ENCODE results near the gene ANKRD6. TPM values are rescaled to one million over a fixed set of nuclear protein-coding genes. Genes with fewer than 3 reads are reported as not detected.

Gene ANKRD6
- total and polyA plus RNA-seq, 2 donors (not counting 3 experiments of a cell fraction or from before 2014, with no cell fraction given), result 3.4 to 9.6 TPM

- Histone ChIP-seq H3K9me1 (replicated peaks; ENCODE audit: control insufficient read depth, extremely low read depth, insufficient read depth, low read length) (no peaks in the 10 kb centered on the region), H2AFZ (ENCODE audit: low read depth, low read length) (no peak overlapping the region), H3K36me3 (ENCODE audit: control insufficient read depth in 2 of 2, extremely low read depth in 1 of 2, insufficient read depth in 2 of 2, low read length in 2 of 2) (no peaks in the 10 kb centered on the region), H3K9me3 (replicated peaks; ENCODE audit: control insufficient read depth, insufficient read depth, low read length) (no peaks in the 10 kb centered on the region), H3K27ac (ENCODE audit: insufficient read depth, low read depth, low read length) (no peak overlapping the region), H4K20me1 (replicated peaks; ENCODE audit: control insufficient read depth, extremely low read depth, insufficient read depth, low read length) (no peaks in the 10 kb centered on the region), H3K79me2 (ENCODE audit: control insufficient read depth, insufficient read depth, low read length) (no peaks in the 10 kb centered on the region), H3K27me3 (ENCODE audit: control insufficient read depth in 2 of 2, insufficient read depth in 2 of 2, low read length in 2 of 2) (peaks cover 0 to 2% of the 10 kb centered on the region in 2 experiments), H3K4me1 (ENCODE audit: control insufficient read depth, extremely low read depth, insufficient read depth, low read length) (no peaks in the 10 kb centered on the region), H3K9ac (replicated peaks; ENCODE audit: extremely low read depth, insufficient read depth, low read length) (no peak overlapping the region), H3K4me2 (ENCODE audit: insufficient read depth, low read length) (no peak overlapping the region), H3K4me3 (replicated peaks in 1 of 3; ENCODE audit: insufficient read depth in 1 of 3, low read depth in 1 of 3, low read length in 3 of 3) (no peak overlapping the region)
- no peak for FAIRE-seq
- BruUV-seq (replicated peaks), result no TSS peak
- ChIA-PET POLR2A (no interaction called here), CTCF (no interaction called here)
- DNase-seq (ENCODE audit: low read depth, low spot score), result no peak
- dilution Hi-C loops (cut with MboI; ENCODE audit: extremely low pct_ligation_motif_present, low sequenced_read_pairs) (no loop called here), intact Hi-C loops (cut with micrococcal nuclease) (no loop called here)
- TF ChIP-seq GATA2 (IDR thresholded peaks at IDR 0.05; ENCODE audit: insufficient read depth, insufficient read length, low read depth, low read length) (no peak), FOS (IDR thresholded peaks at IDR 0.05; ENCODE audit: borderline replicate concordance, insufficient read depth, low read length) (no peak), JUN (IDR thresholded peaks at IDR 0.05; ENCODE audit: borderline replicate concordance, insufficient read depth, insufficient read length, low read depth) (no peak), EZH2 (IDR thresholded peaks at IDR 0.05; ENCODE audit: borderline replicate concordance, low read depth, low read length, severe bottlenecking) (no peak), POLR2AphosphoS5 (IDR thresholded peaks at IDR 0.05; ENCODE audit: insufficient read depth, low read depth, low read length) (no peak), MYC (IDR thresholded peaks at IDR 0.05; ENCODE audit: low read depth, low read length) (no peak), POLR2A (IDR thresholded peaks at IDR 0.05; ENCODE audit: low read depth, low read length) (no peak), MAX (IDR thresholded peaks at IDR 0.05; ENCODE audit: insufficient read depth, insufficient read length) (no peak), CTCF (IDR thresholded peaks at IDR 0.05; ENCODE audit: extremely low read depth in 1 of 2, insufficient read depth in 1 of 2, low read depth in 1 of 2, low read length in 2 of 2) (no peak)
Measured at GRCh38 chr6:89597372-89597771, 164.4 kb downstream of the ANKRD6 start.
